Suprapubic skin (tissue), 4 donors: Measurements from ENCODE around the gene TMSB10.
"Not testable (repeated sequence)": the region's sequence is repeated elsewhere in the genome, so short reads cannot be mapped to it uniquely, and the experiment has no call there.

Source experiments
- EP300 ChIP-seq: sonication (generic); formaldehyde crosslinking; IDR thresholded peaks from one replicate; pipeline ENCODE4 v1.6.1; 2017; ENCODE audit warnings: antibody characterized with exemption
- POLR2A ChIP-seq, 2 donors: fragments of 450-650 bp; IDR thresholded peaks; one replicate each; pipeline ENCODE4 v1.6.1; 2017; ENCODE audit warnings: antibody characterized with exemption in 2 of 2, mild to moderate bottlenecking in 2 of 2, moderate library complexity in 2 of 2
- POLR2AphosphoS5 ChIP-seq, 3 donors: sonication (generic); formaldehyde crosslinking; IDR thresholded peaks; one replicate each; pipeline ENCODE4 v1.6.1; 2017; ENCODE audit warnings: antibody characterized with exemption in 3 of 3
- TF ChIP-seq, protein P1 (sequence below), 2 donors: fragments of 200-600 bp in 1 of 2; fragments of 450-650 bp in 1 of 2; sonication (generic) in 1 of 2; IDR thresholded peaks; one replicate each; pipeline ENCODE4 v1.5.1; 2016 to 2019; ENCODE audit warnings: antibody characterized with exemption in 2 of 2, mild to moderate bottlenecking in 1 of 2, moderate library complexity in 1 of 2

- TF ChIP-seq EP300; POLR2A (IDR thresholded peaks at IDR 0.05); POLR2AphosphoS5 (IDR thresholded peaks at IDR 0.05): not testable (repeated sequence)
- TF ChIP-seq, protein P1, sequence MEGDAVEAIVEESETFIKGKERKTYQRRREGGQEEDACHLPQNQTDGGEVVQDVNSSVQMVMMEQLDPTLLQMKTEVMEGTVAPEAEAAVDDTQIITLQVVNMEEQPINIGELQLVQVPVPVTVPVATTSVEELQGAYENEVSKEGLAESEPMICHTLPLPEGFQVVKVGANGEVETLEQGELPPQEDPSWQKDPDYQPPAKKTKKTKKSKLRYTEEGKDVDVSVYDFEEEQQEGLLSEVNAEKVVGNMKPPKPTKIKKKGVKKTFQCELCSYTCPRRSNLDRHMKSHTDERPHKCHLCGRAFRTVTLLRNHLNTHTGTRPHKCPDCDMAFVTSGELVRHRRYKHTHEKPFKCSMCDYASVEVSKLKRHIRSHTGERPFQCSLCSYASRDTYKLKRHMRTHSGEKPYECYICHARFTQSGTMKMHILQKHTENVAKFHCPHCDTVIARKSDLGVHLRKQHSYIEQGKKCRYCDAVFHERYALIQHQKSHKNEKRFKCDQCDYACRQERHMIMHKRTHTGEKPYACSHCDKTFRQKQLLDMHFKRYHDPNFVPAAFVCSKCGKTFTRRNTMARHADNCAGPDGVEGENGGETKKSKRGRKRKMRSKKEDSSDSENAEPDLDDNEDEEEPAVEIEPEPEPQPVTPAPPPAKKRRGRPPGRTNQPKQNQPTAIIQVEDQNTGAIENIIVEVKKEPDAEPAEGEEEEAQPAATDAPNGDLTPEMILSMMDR (IDR thresholded peaks at IDR 0.05): not testable (repeated sequence)
Observed at GRCh38 chr2:84872691-84873090, 32.8 kb upstream of the TMSB10 start.
